Measurements from ENCODE around the gene LINC01488.

DNA sequence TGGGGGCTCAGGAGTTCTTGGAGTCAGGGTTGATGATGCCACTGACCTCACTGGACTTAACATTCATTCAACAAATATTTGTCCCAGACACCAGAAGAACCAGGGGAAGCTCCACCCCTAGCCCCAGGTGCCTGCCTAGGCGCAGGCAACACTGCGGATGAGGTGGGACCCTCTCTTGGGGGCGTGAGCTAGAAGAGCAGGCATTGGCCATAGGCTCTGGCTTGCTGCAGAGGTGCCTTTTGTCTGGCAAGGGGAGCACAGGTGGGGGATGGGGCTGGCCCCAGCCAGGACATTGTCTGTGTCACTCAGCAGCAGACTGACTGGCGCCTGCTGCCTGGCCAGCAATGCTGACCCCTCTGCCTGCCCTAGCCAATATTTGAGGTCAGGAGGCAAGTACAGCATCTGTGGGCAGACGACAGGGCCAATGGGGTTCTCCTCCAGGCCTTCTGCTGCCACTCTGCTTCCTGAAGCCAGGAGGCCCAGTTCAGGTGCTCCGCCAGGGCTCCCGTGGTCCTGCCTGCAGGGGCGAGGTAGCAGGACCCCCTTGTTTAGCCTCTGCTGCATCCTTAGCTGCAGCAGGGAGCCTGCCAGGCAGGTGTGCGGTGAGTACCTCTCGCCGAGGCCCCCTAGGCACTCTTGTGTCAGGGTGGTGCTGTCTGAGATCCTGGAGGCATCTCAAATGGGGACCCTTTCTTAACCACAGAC, 4.0 kb downstream of the LINC01488 start:
- TF ChIP-seq, protein P1, sequence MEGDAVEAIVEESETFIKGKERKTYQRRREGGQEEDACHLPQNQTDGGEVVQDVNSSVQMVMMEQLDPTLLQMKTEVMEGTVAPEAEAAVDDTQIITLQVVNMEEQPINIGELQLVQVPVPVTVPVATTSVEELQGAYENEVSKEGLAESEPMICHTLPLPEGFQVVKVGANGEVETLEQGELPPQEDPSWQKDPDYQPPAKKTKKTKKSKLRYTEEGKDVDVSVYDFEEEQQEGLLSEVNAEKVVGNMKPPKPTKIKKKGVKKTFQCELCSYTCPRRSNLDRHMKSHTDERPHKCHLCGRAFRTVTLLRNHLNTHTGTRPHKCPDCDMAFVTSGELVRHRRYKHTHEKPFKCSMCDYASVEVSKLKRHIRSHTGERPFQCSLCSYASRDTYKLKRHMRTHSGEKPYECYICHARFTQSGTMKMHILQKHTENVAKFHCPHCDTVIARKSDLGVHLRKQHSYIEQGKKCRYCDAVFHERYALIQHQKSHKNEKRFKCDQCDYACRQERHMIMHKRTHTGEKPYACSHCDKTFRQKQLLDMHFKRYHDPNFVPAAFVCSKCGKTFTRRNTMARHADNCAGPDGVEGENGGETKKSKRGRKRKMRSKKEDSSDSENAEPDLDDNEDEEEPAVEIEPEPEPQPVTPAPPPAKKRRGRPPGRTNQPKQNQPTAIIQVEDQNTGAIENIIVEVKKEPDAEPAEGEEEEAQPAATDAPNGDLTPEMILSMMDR (tag by site-specific recombination; IDR thresholded peaks at IDR 0.05) = no peak
- TF ChIP-seq, protein P2, sequence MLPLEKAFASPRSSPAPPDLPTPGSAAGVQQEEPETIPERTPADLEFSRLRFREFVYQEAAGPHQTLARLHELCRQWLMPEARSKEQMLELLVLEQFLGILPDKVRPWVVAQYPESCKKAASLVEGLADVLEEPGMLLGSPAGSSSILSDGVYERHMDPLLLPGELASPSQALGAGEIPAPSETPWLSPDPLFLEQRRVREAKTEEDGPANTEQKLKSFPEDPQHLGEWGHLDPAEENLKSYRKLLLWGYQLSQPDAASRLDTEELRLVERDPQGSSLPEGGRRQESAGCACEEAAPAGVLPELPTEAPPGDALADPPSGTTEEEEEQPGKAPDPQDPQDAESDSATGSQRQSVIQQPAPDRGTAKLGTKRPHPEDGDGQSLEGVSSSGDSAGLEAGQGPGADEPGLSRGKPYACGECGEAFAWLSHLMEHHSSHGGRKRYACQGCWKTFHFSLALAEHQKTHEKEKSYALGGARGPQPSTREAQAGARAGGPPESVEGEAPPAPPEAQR (tag by site-specific recombination; IDR thresholded peaks at IDR 0.05) = no peak
- TF ChIP-seq, protein P3, sequence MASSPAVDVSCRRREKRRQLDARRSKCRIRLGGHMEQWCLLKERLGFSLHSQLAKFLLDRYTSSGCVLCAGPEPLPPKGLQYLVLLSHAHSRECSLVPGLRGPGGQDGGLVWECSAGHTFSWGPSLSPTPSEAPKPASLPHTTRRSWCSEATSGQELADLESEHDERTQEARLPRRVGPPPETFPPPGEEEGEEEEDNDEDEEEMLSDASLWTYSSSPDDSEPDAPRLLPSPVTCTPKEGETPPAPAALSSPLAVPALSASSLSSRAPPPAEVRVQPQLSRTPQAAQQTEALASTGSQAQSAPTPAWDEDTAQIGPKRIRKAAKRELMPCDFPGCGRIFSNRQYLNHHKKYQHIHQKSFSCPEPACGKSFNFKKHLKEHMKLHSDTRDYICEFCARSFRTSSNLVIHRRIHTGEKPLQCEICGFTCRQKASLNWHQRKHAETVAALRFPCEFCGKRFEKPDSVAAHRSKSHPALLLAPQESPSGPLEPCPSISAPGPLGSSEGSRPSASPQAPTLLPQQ (tag by site-specific recombination; IDR thresholded peaks at IDR 0.05) = no peak
- TF ChIP-seq, protein P4, sequence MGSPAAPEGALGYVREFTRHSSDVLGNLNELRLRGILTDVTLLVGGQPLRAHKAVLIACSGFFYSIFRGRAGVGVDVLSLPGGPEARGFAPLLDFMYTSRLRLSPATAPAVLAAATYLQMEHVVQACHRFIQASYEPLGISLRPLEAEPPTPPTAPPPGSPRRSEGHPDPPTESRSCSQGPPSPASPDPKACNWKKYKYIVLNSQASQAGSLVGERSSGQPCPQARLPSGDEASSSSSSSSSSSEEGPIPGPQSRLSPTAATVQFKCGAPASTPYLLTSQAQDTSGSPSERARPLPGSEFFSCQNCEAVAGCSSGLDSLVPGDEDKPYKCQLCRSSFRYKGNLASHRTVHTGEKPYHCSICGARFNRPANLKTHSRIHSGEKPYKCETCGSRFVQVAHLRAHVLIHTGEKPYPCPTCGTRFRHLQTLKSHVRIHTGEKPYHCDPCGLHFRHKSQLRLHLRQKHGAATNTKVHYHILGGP (tag by site-specific recombination; IDR thresholded peaks at IDR 0.05) = no peak
- TF ChIP-seq ZBTB8A (tag by site-specific recombination; IDR thresholded peaks at IDR 0.05) (no peak), ZNF121 (tag by site-specific recombination; IDR thresholded peaks at IDR 0.05) (no peak), ZNF544 (tag by site-specific recombination; IDR thresholded peaks at IDR 0.05) (no peak), ZSCAN23 (tag by site-specific recombination; IDR thresholded peaks at IDR 0.05) (no peak)
- TF ChIP-seq, protein P5, sequence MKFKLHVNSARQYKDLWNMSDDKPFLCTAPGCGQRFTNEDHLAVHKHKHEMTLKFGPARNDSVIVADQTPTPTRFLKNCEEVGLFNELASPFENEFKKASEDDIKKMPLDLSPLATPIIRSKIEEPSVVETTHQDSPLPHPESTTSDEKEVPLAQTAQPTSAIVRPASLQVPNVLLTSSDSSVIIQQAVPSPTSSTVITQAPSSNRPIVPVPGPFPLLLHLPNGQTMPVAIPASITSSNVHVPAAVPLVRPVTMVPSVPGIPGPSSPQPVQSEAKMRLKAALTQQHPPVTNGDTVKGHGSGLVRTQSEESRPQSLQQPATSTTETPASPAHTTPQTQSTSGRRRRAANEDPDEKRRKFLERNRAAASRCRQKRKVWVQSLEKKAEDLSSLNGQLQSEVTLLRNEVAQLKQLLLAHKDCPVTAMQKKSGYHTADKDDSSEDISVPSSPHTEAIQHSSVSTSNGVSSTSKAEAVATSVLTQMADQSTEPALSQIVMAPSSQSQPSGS (tag by site-specific recombination; IDR thresholded peaks at IDR 0.05; ENCODE audit: low read depth) = no peak
- TF ChIP-seq, protein P6, sequence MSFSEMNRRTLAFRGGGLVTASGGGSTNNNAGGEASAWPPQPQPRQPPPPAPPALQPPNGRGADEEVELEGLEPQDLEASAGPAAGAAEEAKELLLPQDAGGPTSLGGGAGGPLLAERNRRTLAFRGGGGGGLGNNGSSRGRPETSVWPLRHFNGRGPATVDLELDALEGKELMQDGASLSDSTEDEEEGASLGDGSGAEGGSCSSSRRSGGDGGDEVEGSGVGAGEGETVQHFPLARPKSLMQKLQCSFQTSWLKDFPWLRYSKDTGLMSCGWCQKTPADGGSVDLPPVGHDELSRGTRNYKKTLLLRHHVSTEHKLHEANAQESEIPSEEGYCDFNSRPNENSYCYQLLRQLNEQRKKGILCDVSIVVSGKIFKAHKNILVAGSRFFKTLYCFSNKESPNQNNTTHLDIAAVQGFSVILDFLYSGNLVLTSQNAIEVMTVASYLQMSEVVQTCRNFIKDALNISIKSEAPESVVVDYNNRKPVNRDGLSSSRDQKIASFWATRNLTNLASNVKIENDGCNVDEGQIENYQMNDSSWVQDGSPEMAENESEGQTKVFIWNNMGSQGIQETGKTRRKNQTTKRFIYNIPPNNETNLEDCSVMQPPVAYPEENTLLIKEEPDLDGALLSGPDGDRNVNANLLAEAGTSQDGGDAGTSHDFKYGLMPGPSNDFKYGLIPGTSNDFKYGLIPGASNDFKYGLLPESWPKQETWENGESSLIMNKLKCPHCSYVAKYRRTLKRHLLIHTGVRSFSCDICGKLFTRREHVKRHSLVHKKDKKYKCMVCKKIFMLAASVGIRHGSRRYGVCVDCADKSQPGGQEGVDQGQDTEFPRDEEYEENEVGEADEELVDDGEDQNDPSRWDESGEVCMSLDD (tag by site-specific recombination; IDR thresholded peaks at IDR 0.05) = no peak
